ENCODE measurements around the gene ENOX2.
A peak's percentile ranks its signal among the peaks of the same experiment; 100 is the strongest.

ENOX2 gene

DNA sequence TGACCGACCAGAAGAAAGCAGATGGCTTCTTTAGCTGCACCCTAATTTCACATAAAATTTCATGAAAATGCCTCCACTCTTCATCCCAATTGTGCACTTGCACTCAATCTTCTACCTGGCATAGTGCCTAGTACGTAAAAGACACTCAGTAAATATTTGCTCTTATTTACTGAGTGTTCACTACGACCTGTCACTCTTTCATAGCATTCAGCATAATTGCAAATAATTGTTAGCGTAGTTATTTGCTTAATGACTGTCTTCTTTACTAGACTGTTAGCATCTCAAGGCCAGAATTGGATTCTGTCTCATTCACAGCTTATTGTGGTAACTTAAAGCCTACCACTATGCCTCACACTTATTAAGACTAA is 130.2 kb downstream of the ENOX2 start:
- Mint-ChIP-seq H3K4me3 (no peak overlapping the region), H3K36me3 (ENCODE audit: low read depth) (no peaks in the 10 kb centered on the region), H3K27me3 (ENCODE audit: low read depth) (no peaks in the 10 kb centered on the region), H3K9me3 (no peaks in the 10 kb centered on the region), H3K27ac (peak overlapping the region in 1 of 3 experiments; percentile 1), H3K4me1 (peaks cover 45% of the 10 kb centered on the region)
- TF ChIP-seq CTCF (IDR thresholded peaks at IDR 0.05; ENCODE audit: unreplicated experiment in 3 of 3): no peak

GRCh38 chrX:130772105-130772775 is 130.8 kb downstream of the ENOX2 start:
- H3K27me3 Mint-ChIP-seq (ENCODE audit: low read depth): no peaks in the 10 kb centered on the region
- H3K4me3 Mint-ChIP-seq: no peak overlapping the region
- peak overlapping the region in 1 of 3 experiments; percentile 1 for H3K27ac Mint-ChIP-seq
- no peaks in the 10 kb centered on the region for H3K36me3 Mint-ChIP-seq (ENCODE audit: low read depth)
- H3K4me1 Mint-ChIP-seq: peaks cover 51% of the 10 kb centered on the region
- no peak for TF ChIP-seq CTCF (IDR thresholded peaks at IDR 0.05; ENCODE audit: unreplicated experiment in 3 of 3)
- H3K9me3 Mint-ChIP-seq: no peaks in the 10 kb centered on the region

DNA sequence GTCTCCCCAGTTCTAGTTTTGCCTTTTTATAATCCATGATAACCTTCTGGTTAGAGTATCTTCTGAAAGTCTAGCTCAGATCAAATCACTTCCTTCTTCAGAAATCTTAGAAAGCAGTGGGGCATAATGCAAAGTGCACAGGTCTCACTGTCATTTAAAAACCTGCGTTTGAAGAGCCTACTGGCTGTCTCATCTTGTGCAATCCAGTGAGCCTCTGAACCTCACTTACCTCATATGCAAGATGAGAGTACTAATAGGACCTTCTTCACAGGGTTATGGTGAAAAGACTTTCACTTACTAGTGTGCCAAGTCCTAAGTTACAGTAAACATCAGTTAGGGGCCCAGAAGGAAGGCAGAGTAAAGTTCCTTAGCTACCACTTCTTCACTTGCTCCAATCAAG is 131.4 kb downstream of the ENOX2 start:
- TF ChIP-seq CTCF (IDR thresholded peaks at IDR 0.05; ENCODE audit: unreplicated experiment in 3 of 3): no peak

GRCh38 chrX:130771230-130771629 is 131.8 kb downstream of the ENOX2 start:
- no peak for TF ChIP-seq CTCF (IDR thresholded peaks at IDR 0.05; ENCODE audit: unreplicated experiment in 3 of 3)
- no peaks in the 10 kb centered on the region for H3K27me3 Mint-ChIP-seq (ENCODE audit: low read depth)
- no peaks in the 10 kb centered on the region for H3K36me3 Mint-ChIP-seq (ENCODE audit: low read depth)
- no peak overlapping the region for H3K4me3 Mint-ChIP-seq
- no peaks in the 10 kb centered on the region for H3K9me3 Mint-ChIP-seq
- no peak overlapping the region for H3K27ac Mint-ChIP-seq
- peaks cover 51% of the 10 kb centered on the region for H3K4me1 Mint-ChIP-seq

More for the DNA sequence above, 131.4 kb downstream of the ENOX2 start:
- Mint-ChIP-seq H3K4me1 (peaks cover 51% of the 10 kb centered on the region), H3K4me3 (no peak overlapping the region), H3K27ac (no peak overlapping the region), H3K9me3 (no peaks in the 10 kb centered on the region), H3K36me3 (ENCODE audit: low read depth) (no peaks in the 10 kb centered on the region), H3K27me3 (ENCODE audit: low read depth) (no peaks in the 10 kb centered on the region)

- no peaks in the 10 kb centered on the region for H3K9me3 Mint-ChIP-seq
- no peaks in the 10 kb centered on the region for H3K36me3 Mint-ChIP-seq (ENCODE audit: low read depth)
- no peak for TF ChIP-seq CTCF (IDR thresholded peaks at IDR 0.05; ENCODE audit: unreplicated experiment in 3 of 3)
- H3K27ac Mint-ChIP-seq: no peak overlapping the region
- H3K4me1 Mint-ChIP-seq: peaks cover 51% of the 10 kb centered on the region
- no peak overlapping the region for H3K4me3 Mint-ChIP-seq
- H3K27me3 Mint-ChIP-seq (ENCODE audit: low read depth): no peaks in the 10 kb centered on the region
Observed at GRCh38 chrX:130770615-130771014, 132.4 kb downstream of the ENOX2 start.

DNA sequence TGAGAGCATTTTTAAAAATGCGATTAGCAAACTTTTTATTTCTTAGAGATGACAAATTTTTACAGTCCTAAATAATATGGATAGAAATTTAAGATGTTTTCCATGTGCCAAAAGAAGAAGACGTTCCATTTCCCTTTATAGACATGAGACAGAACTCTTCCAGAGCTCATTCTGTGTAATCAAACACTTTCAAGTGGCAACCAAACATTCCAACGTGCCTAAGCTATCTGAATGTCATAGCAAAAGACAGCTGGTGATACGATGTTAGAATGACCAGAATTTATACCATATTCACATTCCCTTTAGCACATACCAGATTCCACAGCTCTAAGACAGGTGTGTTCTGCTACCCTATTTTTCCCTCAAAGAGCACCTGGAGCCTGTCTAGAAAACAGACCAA is 133.2 kb downstream of the ENOX2 start:
- H3K4me3 Mint-ChIP-seq: no peak overlapping the region
- peak overlapping the region in 2 of 3 experiments; percentile 40 to 42 for H3K27ac Mint-ChIP-seq
- peaks cover 51% of the 10 kb centered on the region for H3K4me1 Mint-ChIP-seq
- no peaks in the 10 kb centered on the region for H3K27me3 Mint-ChIP-seq (ENCODE audit: low read depth)
- H3K36me3 Mint-ChIP-seq (ENCODE audit: low read depth): no peaks in the 10 kb centered on the region
- TF ChIP-seq CTCF (IDR thresholded peaks at IDR 0.05; ENCODE audit: unreplicated experiment in 3 of 3): no peak
- no peaks in the 10 kb centered on the region for H3K9me3 Mint-ChIP-seq
